Neural cell (in vitro differentiated cells): ENCODE results near the gene ACY1. TPM values are rescaled to one million over a fixed set of nuclear protein-coding genes. Genes with fewer than 3 reads are reported as not detected.

Source experiments
- H2AFZ ChIP-seq: fragments of 200-600, 300-800 bp; sonication (generic), shearing (Covaris generic); 2 replicates; pipeline ENCODE4 v1.6.0; 2014; ENCODE audit warnings: low read depth, mild to moderate bottlenecking, antibody characterized with exemption, low read length, moderate library complexity
- H3F3A ChIP-seq: fragments of 200-600 bp; shearing (Covaris generic); 2 replicates; pipeline ENCODE4 v1.6.1; 2016; ENCODE audit warnings: mild to moderate bottlenecking, moderate library complexity, mixed read lengths, antibody characterized with exemption, low read length; ENCODE audit not compliant: insufficient read depth, poor library complexity, severe bottlenecking
- H3K27ac ChIP-seq: fragments of 200-600, 300-800 bp; sonication (generic), shearing (Covaris generic); 2 replicates; pipeline ENCODE4 v1.5.1; 2014; ENCODE audit warnings: mild to moderate bottlenecking, low read length, moderate library complexity
- H3K27me3 ChIP-seq: fragments of 300-800, 200-600 bp; sonication (generic), shearing (Covaris generic); 2 replicates; pipeline ENCODE4 v1.6.0; 2014; ENCODE audit warnings: mild to moderate bottlenecking, low read depth, low read length, moderate library complexity; ENCODE audit not compliant: insufficient read depth
- H3K36me3 ChIP-seq: fragments of 300-800, 200-600 bp; sonication (generic), shearing (Covaris generic); 2 replicates; pipeline ENCODE4 v1.5.1; 2014; ENCODE audit warnings: mild to moderate bottlenecking, antibody characterized with exemption, low read length, moderate library complexity; ENCODE audit not compliant: insufficient read depth
- H3K4me2 ChIP-seq: fragments of 300-800, 200-600 bp; sonication (generic), shearing (Covaris generic); 2 replicates; pipeline ENCODE4 v1.6.0; 2014; ENCODE audit warnings: mild to moderate bottlenecking, low read length
- H3K4me3 ChIP-seq: fragments of 300-800, 200-600 bp; sonication (generic), shearing (Covaris generic); 2 replicates; pipeline ENCODE4 v1.5.1; 2014; ENCODE audit warnings: mild to moderate bottlenecking, low read length, moderate library complexity
- H3K79me2 ChIP-seq: fragments of 200-600 bp; shearing (Covaris generic); replicated peaks from 2 replicates; pipeline ENCODE4 v1.6.0; 2014; ENCODE audit warnings: mild to moderate bottlenecking, low read length, moderate library complexity; ENCODE audit not compliant: insufficient read depth
- H3K9ac ChIP-seq: fragments of 300-800, 200-600 bp; sonication (generic), shearing (Covaris generic); 2 replicates; pipeline ENCODE4 v1.6.1; 2016; ENCODE audit warnings: mild to moderate bottlenecking, low read length, mixed read lengths
- H3K9me2 ChIP-seq: fragments of 200-600 bp; shearing (Covaris generic); 2 replicates; pipeline ENCODE4 v1.6.1; 2016; ENCODE audit warnings: mild to moderate bottlenecking, low read length, mixed read lengths; ENCODE audit not compliant: insufficient read depth
- H3K9me3 ChIP-seq: fragments of 200-600, 300-800 bp; sonication (generic), shearing (Covaris generic); 2 replicates; pipeline ENCODE4 v1.6.1; 2016; ENCODE audit warnings: mild to moderate bottlenecking, mixed run types, low read length, moderate library complexity, mixed read lengths
- H4K20me1 ChIP-seq: fragments of 200-600 bp; shearing (Covaris generic); 2 replicates; pipeline ENCODE4 v1.6.1; 2016; ENCODE audit warnings: mild to moderate bottlenecking, mixed run types; ENCODE audit not compliant: insufficient read depth
- EP300 ChIP-seq: fragments of 450-650 bp; conservative IDR thresholded peaks from 2 replicates; pipeline ENCODE4 v1.6.1; 2014; ENCODE audit warnings: antibody characterized with exemption, mild to moderate bottlenecking, moderate library complexity; ENCODE audit not compliant: poor library complexity, severe bottlenecking
- EZH2 ChIP-seq: fragments of 200-600, 300-800 bp; shearing (Covaris generic), sonication (generic); IDR thresholded peaks from 2 replicates; pipeline ENCODE4 v1.6.1; 2014; ENCODE audit warnings: antibody characterized with exemption, low read length, borderline replicate concordance, mild to moderate bottlenecking; ENCODE audit not compliant: insufficient read depth, poor library complexity, severe bottlenecking
- MXI1 ChIP-seq: fragments of 450-650 bp; conservative IDR thresholded peaks from 2 replicates; pipeline ENCODE4 v1.6.1; 2014; ENCODE audit warnings: antibody characterized with exemption, mild to moderate bottlenecking; ENCODE audit not compliant: poor library complexity, severe bottlenecking
- POLR2AphosphoS5 ChIP-seq: IDR thresholded peaks from 2 replicates; pipeline ENCODE4 v1.6.1; 2012
- RAD21 ChIP-seq: fragments of 450-650 bp; conservative IDR thresholded peaks from 2 replicates; pipeline ENCODE4 v1.6.1; 2014; ENCODE audit warnings: antibody characterized with exemption, mild to moderate bottlenecking, moderate library complexity
- SMC3 ChIP-seq: fragments of 450-650 bp; conservative IDR thresholded peaks from 2 replicates; pipeline ENCODE4 v1.6.1; 2014; ENCODE audit warnings: antibody characterized with exemption, mild to moderate bottlenecking, moderate library complexity; ENCODE audit not compliant: poor library complexity
- TAF1 ChIP-seq: IDR thresholded peaks from 2 replicates; pipeline ENCODE4 v1.6.1; 2012; ENCODE audit warnings: low read depth
- polyA plus RNA-seq: library from polyadenylated mRNA; depleted of rRNA; stranded (reverse); fragments of >200 nt; gene quantifications from 2 replicates; pipeline ENCODE4 v1.2.3, GENCODE V29; 2014
- TF ChIP-seq, protein P1 (sequence below): IDR thresholded peaks from 2 replicates; pipeline ENCODE4 v1.6.1; 2012; ENCODE audit warnings: borderline replicate concordance
- TF ChIP-seq, protein P2 (sequence below): fragments of 450-650 bp; IDR thresholded peaks from 2 replicates; pipeline ENCODE4 v1.5.1; 2014; ENCODE audit warnings: antibody characterized with exemption, mild to moderate bottlenecking, moderate library complexity; ENCODE audit not compliant: poor library complexity, severe bottlenecking

The ACY1 gene
- polyA plus RNA-seq, 1 donor from 2014 or later, result 14.4 TPM

DNA sequence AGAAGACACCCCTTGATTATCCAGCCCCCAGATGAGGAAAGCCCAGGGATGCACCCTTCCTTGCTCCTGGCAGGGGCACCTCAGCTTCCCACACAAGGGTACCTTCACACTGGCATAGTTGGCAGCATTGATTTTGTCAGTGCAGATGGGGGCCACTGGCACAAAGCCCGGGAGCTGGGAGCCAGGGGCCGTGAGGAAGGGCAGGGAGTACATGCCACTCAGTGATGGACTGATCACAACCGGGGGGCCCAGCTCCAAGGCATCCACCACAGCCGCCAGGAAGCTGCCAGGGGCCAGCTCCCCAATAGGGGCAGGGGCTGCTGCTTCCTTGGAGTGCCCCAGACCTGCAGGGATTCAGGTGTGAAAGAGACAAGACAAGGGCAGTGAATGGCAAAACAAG is 13.5 kb upstream of the ACY1 start:
- no peak overlapping the region for H2AFZ ChIP-seq
- no peaks in the 10 kb centered on the region for H3K9me2 ChIP-seq
- no peak overlapping the region for H3K4me3 ChIP-seq
- no peaks in the 10 kb centered on the region for H3K9me3 ChIP-seq
- H3K4me2 ChIP-seq, result no peak overlapping the region
- H3K27ac ChIP-seq, result no peak overlapping the region
- no peaks in the 10 kb centered on the region for H4K20me1 ChIP-seq
- no peaks in the 10 kb centered on the region for H3K36me3 ChIP-seq
- no peaks in the 10 kb centered on the region for H3K27me3 ChIP-seq
- H3F3A ChIP-seq, result no peaks in the 10 kb centered on the region
- H3K79me2 ChIP-seq, result peaks cover 23% of the 10 kb centered on the region
- no peak overlapping the region for H3K9ac ChIP-seq
- no peak for TF ChIP-seq EZH2
- TF ChIP-seq POLR2AphosphoS5, result no peak
- TF ChIP-seq SMC3, result no peak
- TF ChIP-seq, protein P1, sequence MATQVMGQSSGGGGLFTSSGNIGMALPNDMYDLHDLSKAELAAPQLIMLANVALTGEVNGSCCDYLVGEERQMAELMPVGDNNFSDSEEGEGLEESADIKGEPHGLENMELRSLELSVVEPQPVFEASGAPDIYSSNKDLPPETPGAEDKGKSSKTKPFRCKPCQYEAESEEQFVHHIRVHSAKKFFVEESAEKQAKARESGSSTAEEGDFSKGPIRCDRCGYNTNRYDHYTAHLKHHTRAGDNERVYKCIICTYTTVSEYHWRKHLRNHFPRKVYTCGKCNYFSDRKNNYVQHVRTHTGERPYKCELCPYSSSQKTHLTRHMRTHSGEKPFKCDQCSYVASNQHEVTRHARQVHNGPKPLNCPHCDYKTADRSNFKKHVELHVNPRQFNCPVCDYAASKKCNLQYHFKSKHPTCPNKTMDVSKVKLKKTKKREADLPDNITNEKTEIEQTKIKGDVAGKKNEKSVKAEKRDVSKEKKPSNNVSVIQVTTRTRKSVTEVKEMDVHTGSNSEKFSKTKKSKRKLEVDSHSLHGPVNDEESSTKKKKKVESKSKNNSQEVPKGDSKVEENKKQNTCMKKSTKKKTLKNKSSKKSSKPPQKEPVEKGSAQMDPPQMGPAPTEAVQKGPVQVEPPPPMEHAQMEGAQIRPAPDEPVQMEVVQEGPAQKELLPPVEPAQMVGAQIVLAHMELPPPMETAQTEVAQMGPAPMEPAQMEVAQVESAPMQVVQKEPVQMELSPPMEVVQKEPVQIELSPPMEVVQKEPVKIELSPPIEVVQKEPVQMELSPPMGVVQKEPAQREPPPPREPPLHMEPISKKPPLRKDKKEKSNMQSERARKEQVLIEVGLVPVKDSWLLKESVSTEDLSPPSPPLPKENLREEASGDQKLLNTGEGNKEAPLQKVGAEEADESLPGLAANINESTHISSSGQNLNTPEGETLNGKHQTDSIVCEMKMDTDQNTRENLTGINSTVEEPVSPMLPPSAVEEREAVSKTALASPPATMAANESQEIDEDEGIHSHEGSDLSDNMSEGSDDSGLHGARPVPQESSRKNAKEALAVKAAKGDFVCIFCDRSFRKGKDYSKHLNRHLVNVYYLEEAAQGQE, result no peak
- no peak for TF ChIP-seq RAD21
- TF ChIP-seq, protein P2, sequence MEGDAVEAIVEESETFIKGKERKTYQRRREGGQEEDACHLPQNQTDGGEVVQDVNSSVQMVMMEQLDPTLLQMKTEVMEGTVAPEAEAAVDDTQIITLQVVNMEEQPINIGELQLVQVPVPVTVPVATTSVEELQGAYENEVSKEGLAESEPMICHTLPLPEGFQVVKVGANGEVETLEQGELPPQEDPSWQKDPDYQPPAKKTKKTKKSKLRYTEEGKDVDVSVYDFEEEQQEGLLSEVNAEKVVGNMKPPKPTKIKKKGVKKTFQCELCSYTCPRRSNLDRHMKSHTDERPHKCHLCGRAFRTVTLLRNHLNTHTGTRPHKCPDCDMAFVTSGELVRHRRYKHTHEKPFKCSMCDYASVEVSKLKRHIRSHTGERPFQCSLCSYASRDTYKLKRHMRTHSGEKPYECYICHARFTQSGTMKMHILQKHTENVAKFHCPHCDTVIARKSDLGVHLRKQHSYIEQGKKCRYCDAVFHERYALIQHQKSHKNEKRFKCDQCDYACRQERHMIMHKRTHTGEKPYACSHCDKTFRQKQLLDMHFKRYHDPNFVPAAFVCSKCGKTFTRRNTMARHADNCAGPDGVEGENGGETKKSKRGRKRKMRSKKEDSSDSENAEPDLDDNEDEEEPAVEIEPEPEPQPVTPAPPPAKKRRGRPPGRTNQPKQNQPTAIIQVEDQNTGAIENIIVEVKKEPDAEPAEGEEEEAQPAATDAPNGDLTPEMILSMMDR, result no peak
- TF ChIP-seq MXI1, result no peak
- no peak for TF ChIP-seq TAF1
- no peak for TF ChIP-seq EP300

DNA sequence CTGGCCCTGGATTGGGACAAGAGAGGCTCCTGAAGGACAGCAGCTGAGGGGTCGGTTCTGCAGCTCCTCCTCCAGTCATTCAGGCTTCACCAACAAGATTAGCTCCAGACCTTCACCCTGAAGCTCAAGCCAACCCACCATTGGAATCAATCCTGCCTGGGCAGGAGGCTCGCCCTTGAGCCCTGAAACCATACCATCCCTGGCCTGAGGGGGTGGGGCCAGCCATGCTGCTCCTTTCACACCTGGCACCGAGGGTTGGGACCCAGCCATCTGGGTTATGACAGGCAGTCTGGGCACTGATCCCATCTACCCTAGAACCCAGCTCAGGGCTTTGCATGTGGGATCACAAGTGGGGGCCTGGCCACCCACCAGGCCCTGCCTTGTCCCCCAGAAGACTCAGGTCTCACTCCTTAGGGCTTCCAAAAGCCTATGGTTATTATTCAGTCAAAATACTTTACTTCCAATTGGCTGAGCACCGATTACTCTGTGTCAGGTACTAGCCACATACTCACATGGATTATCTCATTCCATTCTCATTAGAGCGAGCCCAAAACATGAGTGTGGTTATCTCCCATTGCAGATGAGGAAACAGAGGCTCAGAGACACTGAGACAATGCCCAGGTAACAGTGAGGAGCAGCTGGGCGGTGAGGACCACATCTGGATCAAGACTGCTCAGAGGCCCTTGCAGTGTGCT is 12.6 kb upstream of the ACY1 start:
- Histone ChIP-seq H3F3A (no peaks in the 10 kb centered on the region), H3K27ac (no peak overlapping the region), H3K9me3 (no peaks in the 10 kb centered on the region), H3K27me3 (no peaks in the 10 kb centered on the region), H3K9me2 (no peaks in the 10 kb centered on the region), H4K20me1 (no peaks in the 10 kb centered on the region), H2AFZ (no peak overlapping the region), H3K4me2 (no peak overlapping the region), H3K4me3 (no peak overlapping the region), H3K36me3 (no peaks in the 10 kb centered on the region), H3K9ac (no peak overlapping the region), H3K79me2 (peaks cover 14% of the 10 kb centered on the region)
- TF ChIP-seq RAD21, result no peak
- TF ChIP-seq TAF1, result no peak
- TF ChIP-seq EZH2, result no peak
- TF ChIP-seq, protein P1, result no peak
- no peak for TF ChIP-seq EP300
- TF ChIP-seq MXI1, result no peak
- TF ChIP-seq POLR2AphosphoS5, result no peak
- TF ChIP-seq, protein P2, result no peak
- no peak for TF ChIP-seq SMC3
